GM23338 (cell line): Measurements from ENCODE around the gene ASPG. TPM values are rescaled to one million over a fixed set of nuclear protein-coding genes. Genes with fewer than 3 reads are reported as not detected.

Experiments used
- ATAC-seq: fragments of 200-7000 bp; cut with Tn5 transposase; 3 replicates; pipeline ENCODE4 v1.9.1; 2020
- DNase-seq: peaks from one replicate; pipeline ENCODE4 v3.0.0-alpha.2; 2015; ENCODE audit warnings: low spot score
- H2AFZ ChIP-seq: fragments of 200-600 bp; sonication (generic); 2 replicates; pipeline ENCODE4 v1.8.0; 2016; ENCODE audit warnings: antibody characterized with exemption, mild to moderate bottlenecking, moderate library complexity
- H3F3A ChIP-seq: fragments of 200-600 bp; sonication (generic); replicated peaks from 2 replicates; pipeline ENCODE4 v1.8.0; 2017; ENCODE audit warnings: antibody characterized with exemption, mixed run types, low read depth
- H3K27ac ChIP-seq: fragments of 200-600 bp; sonication (generic); 2 replicates; pipeline ENCODE4 v1.6.1; 2016; ENCODE audit warnings: low read depth
- H3K27me3 ChIP-seq: fragments of 200-600 bp; sonication (generic); 2 replicates; pipeline ENCODE4 v1.8.0; 2016; ENCODE audit warnings: mild to moderate bottlenecking, mixed run types, moderate library complexity; ENCODE audit not compliant: insufficient read depth
- H3K36me3 ChIP-seq: fragments of 200-600 bp; sonication (generic); 2 replicates; pipeline ENCODE4 v1.8.0; 2016; ENCODE audit warnings: mild to moderate bottlenecking; ENCODE audit not compliant: insufficient read depth
- H3K4me1 ChIP-seq: fragments of 200-600 bp; sonication (generic); 2 replicates; pipeline ENCODE4 v1.8.0; 2016; ENCODE audit warnings: mild to moderate bottlenecking, moderate library complexity; ENCODE audit not compliant: insufficient read depth
- H3K4me2 ChIP-seq: fragments of 200-600 bp; sonication (generic); 2 replicates; pipeline ENCODE4 v1.7.1; 2017; ENCODE audit warnings: mixed run types
- H3K4me3 ChIP-seq: fragments of 200-600 bp; sonication (generic); 2 replicates; pipeline ENCODE4 v1.6.1; 2016; ENCODE audit warnings: mixed run types
- H3K79me2 ChIP-seq: fragments of 200-600 bp; sonication (generic); replicated peaks from 2 replicates; pipeline ENCODE4 v1.8.0; 2017; ENCODE audit warnings: mild to moderate bottlenecking; ENCODE audit not compliant: insufficient read depth
- H3K9me2 ChIP-seq: fragments of 200-600 bp; sonication (generic); 2 replicates; pipeline ENCODE4 v1.8.0; 2017; ENCODE audit not compliant: insufficient read depth
- H4K20me1 ChIP-seq: fragments of 200-600 bp; sonication (generic); replicated peaks from 2 replicates; pipeline ENCODE4 v1.8.0; 2017; ENCODE audit warnings: mild to moderate bottlenecking; ENCODE audit not compliant: insufficient read depth
- H3K27ac Mint-ChIP-seq: 2 replicates; pipeline ENCODE4 v1.8.0; 2020; ENCODE audit warnings: inconsistent platforms, mild to moderate bottlenecking, moderate library complexity, mixed read lengths
- H3K27me3 Mint-ChIP-seq: 3 replicates; pipeline ENCODE4 v1.8.0; 2022; ENCODE audit warnings: low read depth, mild to moderate bottlenecking, moderate library complexity, mixed read lengths, inconsistent platforms; ENCODE audit not compliant: insufficient read depth, poor library complexity
- H3K36me3 Mint-ChIP-seq: 3 replicates; pipeline ENCODE4 v1.8.0; 2021; ENCODE audit warnings: low read depth, mild to moderate bottlenecking, inconsistent platforms, moderate library complexity, mixed read lengths
- H3K4me1 Mint-ChIP-seq: 3 replicates; pipeline ENCODE4 v1.8.0; 2020; ENCODE audit warnings: mild to moderate bottlenecking, inconsistent platforms, mixed read lengths
- H3K4me3 Mint-ChIP-seq: 3 replicates; pipeline ENCODE4 v1.8.0; 2021; ENCODE audit warnings: moderate library complexity, mild to moderate bottlenecking, inconsistent platforms, mixed read lengths
- H3K9me3 Mint-ChIP-seq: 3 replicates; pipeline ENCODE4 v1.8.0; 2020; ENCODE audit warnings: moderate library complexity, mild to moderate bottlenecking, inconsistent platforms, mixed read lengths
- CREB1 ChIP-seq: fragments of 250-450 bp; sonication (Bioruptor Pico); IDR thresholded peaks from 2 replicates; pipeline ENCODE4 v1.5.0; 2020; ENCODE audit warnings: low read depth, mild to moderate bottlenecking, moderate library complexity
- ETS1 ChIP-seq: IDR thresholded peaks from 2 replicates; pipeline ENCODE4 v1.6.1; 2016; ENCODE audit warnings: antibody characterized with exemption
- EZH2phosphoT487 ChIP-seq: fragments of 200-600 bp; sonication (generic); IDR thresholded peaks from one replicate; pipeline ENCODE4 v1.8.1; 2018; ENCODE audit warnings: antibody characterized with exemption; ENCODE audit not compliant: unreplicated experiment
- JUNB ChIP-seq: IDR thresholded peaks from one replicate; pipeline ENCODE4 v1.6.1; 2016; ENCODE audit warnings: antibody characterized with exemption; ENCODE audit not compliant: unreplicated experiment
- NANOG ChIP-seq: IDR thresholded peaks from 2 replicates; pipeline ENCODE4 v1.6.1; 2016; ENCODE audit warnings: antibody characterized with exemption, borderline replicate concordance
- POLR2AphosphoS5 ChIP-seq: IDR thresholded peaks from 2 replicates; pipeline ENCODE4 v1.6.1; 2016; ENCODE audit warnings: antibody characterized with exemption, low read depth
- REST ChIP-seq: IDR thresholded peaks from one replicate; pipeline ENCODE4 v1.6.1; 2018; ENCODE audit warnings: antibody characterized with exemption; ENCODE audit not compliant: unreplicated experiment
- STAT1 ChIP-seq: IDR thresholded peaks from one replicate; pipeline ENCODE4 v1.6.1; 2016; ENCODE audit warnings: antibody characterized with exemption; ENCODE audit not compliant: unreplicated experiment
- ZNF114 ChIP-seq: fragments of 250-450 bp; sonication (Bioruptor Pico); IDR thresholded peaks from 2 replicates; pipeline ENCODE4 v1.5.0; 2020; ENCODE audit warnings: mild to moderate bottlenecking, moderate library complexity
- ZNF331 ChIP-seq: fragments of 250-450 bp; sonication (Bioruptor Pico); IDR thresholded peaks from 2 replicates; pipeline ENCODE4 v1.5.0; 2020; ENCODE audit warnings: low read depth, mild to moderate bottlenecking, moderate library complexity
- polyA plus RNA-seq: library from polyadenylated mRNA; unstranded; fragments of >200 nt; fragmentation: Nextera tagmentation; extraction: Ambion mirVana; gene quantifications from 2 replicates; pipeline ENCODE4 v1.2.1, GENCODE V29; 2016
- total RNA-seq: library from RNA; depleted of rRNA; stranded (reverse); fragments of >200 nt; shearing (Covaris generic); gene quantifications from 2 replicates; pipeline ENCODE4 v1.2.3, GENCODE V29; 2014
- TF ChIP-seq, protein P1 (sequence below): fragments of 250-450 bp; sonication (Bioruptor Pico); IDR thresholded peaks from 2 replicates; pipeline ENCODE4 v1.5.0; 2020; ENCODE audit warnings: mild to moderate bottlenecking, moderate library complexity

ASPG gene
- total and polyA plus RNA-seq, 2 experiments from 2014 or later = 0.61 to 6.2 TPM

GRCh38 chr14:104036212-104036611 lies 49.3 kb upstream of the ASPG start (continued):
- no peak for TF ChIP-seq REST
- TF ChIP-seq, protein P1, sequence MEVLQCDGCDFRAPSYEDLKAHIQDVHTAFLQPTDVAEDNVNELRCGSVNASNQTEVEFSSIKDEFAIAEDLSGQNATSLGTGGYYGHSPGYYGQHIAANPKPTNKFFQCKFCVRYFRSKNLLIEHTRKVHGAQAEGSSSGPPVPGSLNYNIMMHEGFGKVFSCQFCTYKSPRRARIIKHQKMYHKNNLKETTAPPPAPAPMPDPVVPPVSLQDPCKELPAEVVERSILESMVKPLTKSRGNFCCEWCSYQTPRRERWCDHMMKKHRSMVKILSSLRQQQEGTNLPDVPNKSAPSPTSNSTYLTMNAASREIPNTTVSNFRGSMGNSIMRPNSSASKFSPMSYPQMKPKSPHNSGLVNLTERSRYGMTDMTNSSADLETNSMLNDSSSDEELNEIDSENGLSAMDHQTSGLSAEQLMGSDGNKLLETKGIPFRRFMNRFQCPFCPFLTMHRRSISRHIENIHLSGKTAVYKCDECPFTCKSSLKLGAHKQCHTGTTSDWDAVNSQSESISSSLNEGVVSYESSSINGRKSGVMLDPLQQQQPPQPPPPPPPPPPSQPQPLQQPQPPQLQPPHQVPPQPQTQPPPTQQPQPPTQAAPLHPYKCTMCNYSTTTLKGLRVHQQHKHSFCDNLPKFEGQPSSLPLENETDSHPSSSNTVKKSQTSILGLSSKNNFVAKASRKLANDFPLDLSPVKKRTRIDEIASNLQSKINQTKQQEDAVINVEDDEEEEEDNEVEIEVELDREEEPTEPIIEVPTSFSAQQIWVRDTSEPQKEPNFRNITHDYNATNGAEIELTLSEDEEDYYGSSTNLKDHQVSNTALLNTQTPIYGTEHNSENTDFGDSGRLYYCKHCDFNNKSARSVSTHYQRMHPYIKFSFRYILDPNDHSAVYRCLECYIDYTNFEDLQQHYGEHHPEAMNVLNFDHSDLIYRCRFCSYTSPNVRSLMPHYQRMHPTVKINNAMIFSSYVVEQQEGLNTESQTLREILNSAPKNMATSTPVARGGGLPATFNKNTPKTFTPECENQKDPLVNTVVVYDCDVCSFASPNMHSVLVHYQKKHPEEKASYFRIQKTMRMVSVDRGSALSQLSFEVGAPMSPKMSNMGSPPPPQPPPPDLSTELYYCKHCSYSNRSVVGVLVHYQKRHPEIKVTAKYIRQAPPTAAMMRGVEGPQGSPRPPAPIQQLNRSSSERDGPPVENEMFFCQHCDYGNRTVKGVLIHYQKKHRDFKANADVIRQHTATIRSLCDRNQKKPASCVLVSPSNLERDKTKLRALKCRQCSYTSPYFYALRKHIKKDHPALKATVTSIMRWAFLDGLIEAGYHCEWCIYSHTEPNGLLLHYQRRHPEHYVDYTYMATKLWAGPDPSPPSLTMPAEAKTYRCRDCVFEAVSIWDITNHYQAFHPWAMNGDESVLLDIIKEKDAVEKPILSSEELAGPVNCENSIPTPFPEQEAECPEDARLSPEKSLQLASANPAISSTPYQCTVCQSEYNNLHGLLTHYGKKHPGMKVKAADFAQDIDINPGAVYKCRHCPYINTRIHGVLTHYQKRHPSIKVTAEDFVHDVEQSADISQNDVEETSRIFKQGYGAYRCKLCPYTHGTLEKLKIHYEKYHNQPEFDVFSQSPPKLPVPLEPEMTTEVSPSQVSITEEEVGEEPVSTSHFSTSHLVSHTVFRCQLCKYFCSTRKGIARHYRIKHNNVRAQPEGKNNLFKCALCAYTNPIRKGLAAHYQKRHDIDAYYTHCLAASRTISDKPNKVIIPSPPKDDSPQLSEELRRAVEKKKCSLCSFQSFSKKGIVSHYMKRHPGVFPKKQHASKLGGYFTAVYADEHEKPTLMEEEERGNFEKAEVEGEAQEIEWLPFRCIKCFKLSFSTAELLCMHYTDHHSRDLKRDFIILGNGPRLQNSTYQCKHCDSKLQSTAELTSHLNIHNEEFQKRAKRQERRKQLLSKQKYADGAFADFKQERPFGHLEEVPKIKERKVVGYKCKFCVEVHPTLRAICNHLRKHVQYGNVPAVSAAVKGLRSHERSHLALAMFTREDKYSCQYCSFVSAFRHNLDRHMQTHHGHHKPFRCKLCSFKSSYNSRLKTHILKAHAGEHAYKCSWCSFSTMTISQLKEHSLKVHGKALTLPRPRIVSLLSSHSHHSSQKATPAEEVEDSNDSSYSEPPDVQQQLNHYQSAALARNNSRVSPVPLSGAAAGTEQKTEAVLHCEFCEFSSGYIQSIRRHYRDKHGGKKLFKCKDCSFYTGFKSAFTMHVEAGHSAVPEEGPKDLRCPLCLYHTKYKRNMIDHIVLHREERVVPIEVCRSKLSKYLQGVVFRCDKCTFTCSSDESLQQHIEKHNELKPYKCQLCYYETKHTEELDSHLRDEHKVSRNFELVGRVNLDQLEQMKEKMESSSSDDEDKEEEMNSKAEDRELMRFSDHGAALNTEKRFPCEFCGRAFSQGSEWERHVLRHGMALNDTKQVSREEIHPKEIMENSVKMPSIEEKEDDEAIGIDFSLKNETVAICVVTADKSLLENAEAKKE = no peak
- no peak for TF ChIP-seq ZNF331 (CRISPR knock-in tag)
- no peak for TF ChIP-seq STAT1

- H3K79me2 ChIP-seq = no peaks in the 10 kb centered on the region
- Mint-ChIP-seq H3K9me3 (no peaks in the 10 kb centered on the region), H3K4me1 (no peaks in the 10 kb centered on the region; the same call in 2 of the 3 replicates), H3K36me3 (no peaks in the 10 kb centered on the region), H3K4me3 (no peak overlapping the region), H3K27me3 (peaks cover 9% of the 10 kb centered on the region), H3K27ac (no peak overlapping the region)
- H4K20me1 ChIP-seq = no peaks in the 10 kb centered on the region
- no peak overlapping the region for H3K4me3 ChIP-seq
- H3F3A ChIP-seq = no peaks in the 10 kb centered on the region
- no peak overlapping the region for H3K4me2 ChIP-seq
- H3K27me3 ChIP-seq = no peaks in the 10 kb centered on the region
- DNase-seq (no peak), ATAC-seq (no peak)
- peak overlapping the region; percentile 66; the same call in 1 of the 2 replicates for H2AFZ ChIP-seq
- no peak for TF ChIP-seq STAT1
- no peak for TF ChIP-seq CREB1 (CRISPR knock-in tag)
- no peak for TF ChIP-seq POLR2AphosphoS5
- TF ChIP-seq NANOG = no peak
- no peak for TF ChIP-seq JUNB
- no peak for TF ChIP-seq REST
- TF ChIP-seq ZNF331 (CRISPR knock-in tag) = no peak
- no peak for TF ChIP-seq ETS1
- no peak for TF ChIP-seq ZNF114
- TF ChIP-seq EZH2phosphoT487 = no peak
- no peaks in the 10 kb centered on the region for H3K4me1 ChIP-seq
- no peaks in the 10 kb centered on the region for H3K36me3 ChIP-seq
- H3K9me2 ChIP-seq = no peaks in the 10 kb centered on the region
- H3K27ac ChIP-seq = no peak overlapping the region
Measured at GRCh38 chr14:104037074-104037473, 48.4 kb upstream of the ASPG start.
